ENCODE data around the gene FGGY.

GRCh38 chr1:59364037-59364436 is 67.1 kb downstream of the FGGY start:
- TF ChIP-seq EZH2 (IDR thresholded peaks at IDR 0.05): no peak
- TF ChIP-seq CTCF (IDR thresholded peaks at IDR 0.05): no peak

Data from neural progenitor cell (in vitro differentiated cells).